ENCODE measurements around the gene FPR2. TPM values are rescaled to one million over a fixed set of nuclear protein-coding genes. Genes with fewer than 3 reads are reported as not detected.

The FPR2 gene
- total RNA-seq, 4 donors from 2014 or later = not detected

DNA sequence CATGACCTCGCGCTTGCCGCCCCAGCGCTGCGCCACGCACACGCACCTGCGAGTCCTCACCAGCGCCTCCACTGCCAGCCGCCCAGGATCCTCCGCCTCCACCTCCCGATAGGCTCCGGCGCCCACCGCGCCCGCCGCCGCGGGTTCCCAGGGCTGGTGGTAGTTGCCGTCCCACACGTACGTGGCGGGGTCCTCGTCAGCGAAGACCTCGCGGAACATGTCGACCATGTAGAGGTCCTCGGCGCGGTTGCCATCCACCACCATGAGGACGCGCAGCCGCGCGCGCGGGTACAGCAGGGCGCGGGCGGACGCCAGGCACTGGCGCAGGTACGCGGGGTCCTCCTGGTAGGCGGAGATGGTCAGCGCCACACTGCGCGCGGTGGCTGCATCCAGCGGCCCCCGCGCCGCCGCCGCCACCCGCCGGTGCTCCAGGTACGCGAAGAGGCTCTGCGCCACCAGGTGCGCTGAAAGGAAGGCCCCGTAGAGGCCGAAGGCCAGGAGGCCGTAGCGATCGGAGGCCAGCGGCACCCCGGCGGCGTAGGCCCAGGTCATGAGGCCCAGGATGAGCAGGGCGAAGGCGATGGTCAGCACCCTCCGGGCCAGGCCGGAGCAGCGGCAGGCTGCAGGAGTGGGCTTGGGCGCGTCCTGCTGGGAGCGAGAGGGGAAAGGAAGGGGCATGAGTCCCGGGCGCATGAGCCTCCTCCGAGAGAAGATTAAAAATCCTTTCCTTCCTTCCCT is 41.6 kb upstream of the FPR2 start:
- peaks cover 55% of the 10 kb centered on the region for H3K27me3 ChIP-seq
- no peak for DNase-seq
- no peaks in the 10 kb centered on the region for H3K36me3 ChIP-seq
- in situ Hi-C loops (cut with MboI; ENCODE audit: low pct_ligation_motif_present in 1 of 4, low pct_unique_long_range_greater_than_20kb in 1 of 4, low sequenced_read_pairs in 3 of 4) = no loop called here
- intact Hi-C loops (cut with DNase I; ENCODE audit: low total_unique reads) = no loop called here
- peak overlapping the region in 1 of 4 donors; percentile 19 for H3K4me3 ChIP-seq
- WGBS, 2 donors (ENCODE audit: low coverage in 1 of 2) = 40% methylated on average over 68 of the region's 83 CpGs; no CpG with 5 or more reads in 1 of the 2 donors
- no peak for TF ChIP-seq POLR2A (IDR thresholded peaks at IDR 0.05)
- TF ChIP-seq POLR2AphosphoS5 (IDR thresholded peaks at IDR 0.05) = no peak
- no peak for TF ChIP-seq EP300 (IDR thresholded peaks at IDR 0.05; ENCODE audit: low read depth)
- TF ChIP-seq, protein P1, sequence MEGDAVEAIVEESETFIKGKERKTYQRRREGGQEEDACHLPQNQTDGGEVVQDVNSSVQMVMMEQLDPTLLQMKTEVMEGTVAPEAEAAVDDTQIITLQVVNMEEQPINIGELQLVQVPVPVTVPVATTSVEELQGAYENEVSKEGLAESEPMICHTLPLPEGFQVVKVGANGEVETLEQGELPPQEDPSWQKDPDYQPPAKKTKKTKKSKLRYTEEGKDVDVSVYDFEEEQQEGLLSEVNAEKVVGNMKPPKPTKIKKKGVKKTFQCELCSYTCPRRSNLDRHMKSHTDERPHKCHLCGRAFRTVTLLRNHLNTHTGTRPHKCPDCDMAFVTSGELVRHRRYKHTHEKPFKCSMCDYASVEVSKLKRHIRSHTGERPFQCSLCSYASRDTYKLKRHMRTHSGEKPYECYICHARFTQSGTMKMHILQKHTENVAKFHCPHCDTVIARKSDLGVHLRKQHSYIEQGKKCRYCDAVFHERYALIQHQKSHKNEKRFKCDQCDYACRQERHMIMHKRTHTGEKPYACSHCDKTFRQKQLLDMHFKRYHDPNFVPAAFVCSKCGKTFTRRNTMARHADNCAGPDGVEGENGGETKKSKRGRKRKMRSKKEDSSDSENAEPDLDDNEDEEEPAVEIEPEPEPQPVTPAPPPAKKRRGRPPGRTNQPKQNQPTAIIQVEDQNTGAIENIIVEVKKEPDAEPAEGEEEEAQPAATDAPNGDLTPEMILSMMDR (IDR thresholded peaks at IDR 0.05) = no peak
- peaks cover 0 to 7% (median 3%) of the 10 kb centered on the region in 4 donors for H3K4me1 ChIP-seq
- H3K9me3 ChIP-seq = no peaks in the 10 kb centered on the region
- H3K27ac ChIP-seq = no peak overlapping the region

DNA sequence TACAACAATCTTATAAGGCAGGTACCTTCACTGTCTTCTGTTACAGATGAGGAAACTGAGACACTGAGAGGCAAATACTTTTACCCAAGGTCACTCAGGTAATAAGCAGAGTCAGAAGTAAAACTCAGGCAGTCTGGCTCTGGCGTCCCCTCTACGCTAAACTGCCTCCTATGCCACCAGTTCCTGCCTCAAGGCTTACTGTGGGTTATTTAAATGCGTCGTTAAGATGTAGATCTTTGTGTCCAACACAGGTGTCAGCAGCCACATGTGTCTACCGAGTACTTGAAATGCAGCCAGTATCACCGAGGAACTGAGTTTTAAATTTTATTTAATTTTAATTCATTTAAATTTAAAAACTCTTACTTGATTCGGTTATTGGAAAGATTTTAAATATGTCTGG is 39.1 kb upstream of the FPR2 start:
- DNase-seq = no peak
- intact Hi-C loops (cut with DNase I; ENCODE audit: low total_unique reads) = loop anchor here (10.0 kb wide), 1 partner anchor 57 kb away; no protein-coding TSS in a partner anchor
- no peaks in the 10 kb centered on the region for H3K36me3 ChIP-seq
- no peak overlapping the region for H3K27ac ChIP-seq
- peaks cover 0 to 7% (median 3%) of the 10 kb centered on the region in 4 donors for H3K4me1 ChIP-seq
- TF ChIP-seq POLR2A (IDR thresholded peaks at IDR 0.05) = no peak
- TF ChIP-seq EP300 (IDR thresholded peaks at IDR 0.05; ENCODE audit: low read depth) = no peak
- TF ChIP-seq, protein P1 (IDR thresholded peaks at IDR 0.05) = no peak
- no peaks in the 10 kb centered on the region for H3K9me3 ChIP-seq
- 54 to 66% methylated on average over 7 of the region's 7 CpGs for WGBS, 2 donors (ENCODE audit: low coverage in 1 of 2)
- H3K27me3 ChIP-seq = peaks cover 70% of the 10 kb centered on the region
- in situ Hi-C loops (cut with MboI; ENCODE audit: low pct_ligation_motif_present in 1 of 4, low pct_unique_long_range_greater_than_20kb in 1 of 4, low sequenced_read_pairs in 3 of 4) = no loop called here
- H3K4me3 ChIP-seq = no peak overlapping the region

DNA sequence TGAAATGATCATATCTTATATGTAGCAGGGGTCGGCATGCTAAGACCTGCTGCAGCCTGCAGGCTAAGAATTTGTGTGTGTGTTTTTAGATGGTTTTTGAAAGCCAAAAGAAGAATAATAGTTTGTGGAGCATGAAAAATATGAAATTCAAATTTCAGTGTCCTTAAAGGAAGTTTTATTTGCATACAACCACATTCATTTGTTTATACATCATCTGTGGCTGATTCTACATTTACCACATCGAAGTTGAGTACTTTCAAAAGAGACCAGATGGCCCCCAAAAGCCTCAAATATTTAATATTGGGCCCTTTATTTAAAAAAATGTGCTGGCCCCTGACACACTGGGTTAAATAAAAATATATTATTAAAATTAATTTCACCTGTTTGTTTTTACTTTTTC is 38.5 kb upstream of the FPR2 start:
- Histone ChIP-seq H3K27ac (no peak overlapping the region), H3K36me3 (no peaks in the 10 kb centered on the region), H3K4me3 (no peak overlapping the region), H3K4me1 (peaks cover 0 to 7% (median 3%) of the 10 kb centered on the region in 4 donors), H3K9me3 (no peaks in the 10 kb centered on the region), H3K27me3 (peaks cover 72% of the 10 kb centered on the region)
- DNase-seq = no peak
- in situ Hi-C loops (cut with MboI; ENCODE audit: low pct_ligation_motif_present in 1 of 4, low pct_unique_long_range_greater_than_20kb in 1 of 4, low sequenced_read_pairs in 3 of 4) (no loop called here), intact Hi-C loops (cut with DNase I; ENCODE audit: low total_unique reads) (loop anchor here (10.0 kb wide), 1 partner anchor 58 kb away; no protein-coding TSS in a partner anchor)
- 55 to 68% methylated on average over 2 of the region's 2 CpGs for WGBS, 2 donors (ENCODE audit: low coverage in 1 of 2)
- TF ChIP-seq POLR2AphosphoS5 (IDR thresholded peaks at IDR 0.05) (no peak), EP300 (IDR thresholded peaks at IDR 0.05; ENCODE audit: low read depth) (no peak), POLR2A (IDR thresholded peaks at IDR 0.05) (no peak)
- TF ChIP-seq, protein P1 (IDR thresholded peaks at IDR 0.05) = no peak

DNA sequence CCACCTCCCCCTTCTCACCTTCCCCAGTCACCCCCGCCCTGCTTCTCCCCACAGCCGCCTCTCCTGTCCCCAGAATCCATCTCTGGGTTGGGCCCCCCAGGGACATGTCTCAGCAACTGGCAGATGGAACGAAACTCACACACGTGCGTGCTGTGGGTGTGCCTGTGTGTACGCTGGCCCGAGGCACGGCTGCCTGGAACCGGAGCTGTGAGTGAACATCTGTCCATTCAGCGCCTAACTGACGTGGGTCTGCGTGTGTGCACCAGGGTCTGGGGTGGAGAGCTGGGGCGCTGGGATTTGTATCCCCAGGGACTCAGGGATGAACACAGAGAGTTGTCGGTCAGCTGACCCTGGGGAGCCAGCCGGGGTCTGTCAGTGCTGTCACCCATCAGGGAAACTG is 36.4 kb upstream of the FPR2 start:
- TF ChIP-seq POLR2A (IDR thresholded peaks at IDR 0.05) (no peak), EP300 (IDR thresholded peaks at IDR 0.05; ENCODE audit: low read depth) (no peak), POLR2AphosphoS5 (IDR thresholded peaks at IDR 0.05) (no peak)
- Histone ChIP-seq H3K4me3 (no peak overlapping the region), H3K27ac (no peak overlapping the region), H3K27me3 (peaks cover 59% of the 10 kb centered on the region), H3K4me1 (peaks cover 0 to 2% (median 1%) of the 10 kb centered on the region in 4 donors), H3K9me3 (no peaks in the 10 kb centered on the region), H3K36me3 (no peaks in the 10 kb centered on the region)
- intact Hi-C loops (cut with DNase I; ENCODE audit: low total_unique reads) = loop anchor here (10.0 kb wide), 1 partner anchor 60 kb away; no protein-coding TSS in a partner anchor
- in situ Hi-C loops (cut with MboI; ENCODE audit: low pct_ligation_motif_present in 1 of 4, low pct_unique_long_range_greater_than_20kb in 1 of 4, low sequenced_read_pairs in 3 of 4) = no loop called here
- WGBS, 2 donors (ENCODE audit: low coverage in 1 of 2) = 34% methylated on average over 13 of the region's 15 CpGs; no CpG with 5 or more reads in 1 of the 2 donors
- DNase-seq = no peak
